ENCODE data around the gene PEPD. TPM values are rescaled to one million over a fixed set of nuclear protein-coding genes. Genes with fewer than 3 reads are reported as not detected.

The PEPD gene
- total and polyA plus RNA-seq, 2 experiments from 2014 or later, result 141 to 175 TPM

- no peak for DNase-seq (ENCODE audit: low spot score)
- peaks cover 22% of the 10 kb centered on the region for H4K20me1 ChIP-seq (ENCODE audit: insufficient read depth, poor library complexity, severe bottlenecking)
- H3K4me2 ChIP-seq, result no peak overlapping the region
- H3K79me2 ChIP-seq, result peaks cover 64% of the 10 kb centered on the region
- H3K27me3 ChIP-seq, result no peaks in the 10 kb centered on the region
- H2AFZ ChIP-seq, result no peak overlapping the region
- TF ChIP-seq EZH2phosphoT487 (IDR thresholded peaks at IDR 0.05; ENCODE audit: low read depth, severe bottlenecking, unreplicated experiment) (no peak), CTCF (IDR thresholded peaks at IDR 0.05; ENCODE audit: poor library complexity) (no peak), EZH2 (IDR thresholded peaks at IDR 0.05; ENCODE audit: borderline replicate concordance) (no peak)
- H3K9me3 ChIP-seq (ENCODE audit: low read depth), result no peaks in the 10 kb centered on the region
- 99% methylated on average over 9 of the region's 9 CpGs for WGBS (ENCODE audit: low lambda C conversion rate, missing lambda C conversion rate)
- no peaks in the 10 kb centered on the region for H3K36me3 ChIP-seq (replicated peaks; ENCODE audit: insufficient read depth, low read depth)
- peaks cover 9% of the 10 kb centered on the region for H3K4me1 ChIP-seq (ENCODE audit: insufficient read depth)
- no peak overlapping the region for H3K4me3 ChIP-seq
- no peak overlapping the region for H3K27ac ChIP-seq
- no peaks in the 10 kb centered on the region for H3K9me2 ChIP-seq (replicated peaks; ENCODE audit: insufficient read depth)
These were observed 3.7 kb downstream of the PEPD start for GRCh38 chr19:33517922-33518321.

DNA sequence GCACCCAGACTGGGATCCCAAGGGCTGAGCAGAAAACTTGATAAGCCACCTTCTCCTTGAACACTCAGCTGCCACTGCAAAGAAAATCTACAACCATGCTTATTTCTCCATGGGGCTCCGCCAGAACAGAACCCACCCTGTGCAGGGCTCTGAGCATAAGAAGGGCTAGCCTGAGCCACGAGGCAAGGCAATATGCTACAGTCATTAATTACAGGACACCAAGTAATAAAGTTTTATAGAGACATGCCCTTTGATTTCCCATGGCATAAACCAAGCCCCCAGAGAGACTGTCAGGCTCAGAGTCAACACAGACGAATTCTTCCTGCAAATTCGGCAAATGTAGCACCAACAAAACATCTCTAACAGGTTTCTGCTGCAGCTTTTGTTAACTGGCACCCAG, 5.7 kb downstream of the PEPD start:
- H3K27me3 ChIP-seq, result no peaks in the 10 kb centered on the region
- DNase-seq (ENCODE audit: low spot score), result no peak
- no peak overlapping the region for H2AFZ ChIP-seq
- H3K9me2 ChIP-seq (replicated peaks; ENCODE audit: insufficient read depth), result no peaks in the 10 kb centered on the region
- H3K27ac ChIP-seq, result no peak overlapping the region
- H3K4me1 ChIP-seq (ENCODE audit: insufficient read depth), result peaks cover 9% of the 10 kb centered on the region
- H3K4me3 ChIP-seq, result no peak overlapping the region
- TF ChIP-seq EZH2phosphoT487 (IDR thresholded peaks at IDR 0.05; ENCODE audit: low read depth, severe bottlenecking, unreplicated experiment) (no peak), EZH2 (IDR thresholded peaks at IDR 0.05; ENCODE audit: borderline replicate concordance) (no peak), CTCF (IDR thresholded peaks at IDR 0.05; ENCODE audit: poor library complexity) (no peak)
- no peaks in the 10 kb centered on the region for H3K9me3 ChIP-seq (ENCODE audit: low read depth)
- H3K36me3 ChIP-seq (replicated peaks; ENCODE audit: insufficient read depth, low read depth), result no peaks in the 10 kb centered on the region
- no peak overlapping the region for H3K4me2 ChIP-seq
- WGBS (ENCODE audit: low lambda C conversion rate, missing lambda C conversion rate), result 69% methylated on average over 4 of the region's 4 CpGs
- H4K20me1 ChIP-seq (ENCODE audit: insufficient read depth, poor library complexity, severe bottlenecking), result peaks cover 30% of the 10 kb centered on the region
- peaks cover 64% of the 10 kb centered on the region for H3K79me2 ChIP-seq

DNA sequence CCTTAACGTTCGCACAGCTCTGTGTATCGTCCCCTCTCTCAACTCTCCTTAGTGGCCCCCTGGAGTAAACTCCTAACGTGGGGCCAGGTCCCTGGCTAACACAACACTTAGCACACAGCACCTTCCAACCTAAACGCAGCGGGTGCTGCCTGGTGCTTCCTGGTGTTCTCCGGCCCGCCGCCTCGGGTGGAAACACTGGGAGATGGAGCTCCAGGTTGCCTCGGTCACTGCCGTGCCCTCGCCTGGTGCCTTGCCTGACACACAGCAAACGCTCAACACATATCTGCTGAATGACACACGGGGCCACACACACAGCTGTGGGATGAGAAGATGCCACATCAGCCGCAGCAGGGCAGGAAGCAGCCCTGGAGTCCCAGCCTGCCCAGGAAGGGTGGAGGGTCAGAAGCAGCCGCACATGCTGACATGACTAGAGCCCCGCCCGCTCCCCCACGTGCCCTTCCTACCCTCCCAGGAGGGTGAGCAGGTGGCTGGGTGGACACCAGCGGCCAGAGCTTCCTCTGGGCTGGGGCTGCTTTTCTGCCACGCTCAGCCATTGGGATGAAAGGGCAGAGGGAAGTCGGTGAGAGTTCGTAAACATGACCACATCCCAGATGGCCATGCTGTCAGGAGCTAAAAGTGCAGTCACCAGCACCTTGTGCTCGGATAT, 6.6 kb downstream of the PEPD start:
- no peak overlapping the region for H3K4me3 ChIP-seq
- DNase-seq (ENCODE audit: low spot score), result no peak

More for the DNA sequence above, 6.6 kb downstream of the PEPD start:
- TF ChIP-seq EZH2phosphoT487 (IDR thresholded peaks at IDR 0.05; ENCODE audit: low read depth, severe bottlenecking, unreplicated experiment), result no peak
- no peak for TF ChIP-seq EZH2 (IDR thresholded peaks at IDR 0.05; ENCODE audit: borderline replicate concordance)
- TF ChIP-seq CTCF (IDR thresholded peaks at IDR 0.05; ENCODE audit: poor library complexity), result no peak
- Histone ChIP-seq H4K20me1 (ENCODE audit: insufficient read depth, poor library complexity, severe bottlenecking) (peaks cover 35% of the 10 kb centered on the region), H3K9me3 (ENCODE audit: low read depth) (no peaks in the 10 kb centered on the region), H3K79me2 (peaks cover 62% of the 10 kb centered on the region), H3K4me2 (no peak overlapping the region), H3K36me3 (replicated peaks; ENCODE audit: insufficient read depth, low read depth) (no peaks in the 10 kb centered on the region), H3K9me2 (replicated peaks; ENCODE audit: insufficient read depth) (no peaks in the 10 kb centered on the region), H3K27me3 (no peaks in the 10 kb centered on the region), H3K4me1 (ENCODE audit: insufficient read depth) (no peaks in the 10 kb centered on the region), H3K27ac (no peak overlapping the region), H2AFZ (no peak overlapping the region)
- 91% methylated on average over 24 of the region's 25 CpGs for WGBS (ENCODE audit: low lambda C conversion rate, missing lambda C conversion rate)

Measured in hepatocyte (in vitro differentiated cells).